ENCODE data around the gene PHF3. TPM values are rescaled to one million over a fixed set of nuclear protein-coding genes. Genes with fewer than 3 reads are reported as not detected.

The PHF3 gene
- total RNA-seq, 1 experiment from 2014 or later, result 66.6 TPM

DNA sequence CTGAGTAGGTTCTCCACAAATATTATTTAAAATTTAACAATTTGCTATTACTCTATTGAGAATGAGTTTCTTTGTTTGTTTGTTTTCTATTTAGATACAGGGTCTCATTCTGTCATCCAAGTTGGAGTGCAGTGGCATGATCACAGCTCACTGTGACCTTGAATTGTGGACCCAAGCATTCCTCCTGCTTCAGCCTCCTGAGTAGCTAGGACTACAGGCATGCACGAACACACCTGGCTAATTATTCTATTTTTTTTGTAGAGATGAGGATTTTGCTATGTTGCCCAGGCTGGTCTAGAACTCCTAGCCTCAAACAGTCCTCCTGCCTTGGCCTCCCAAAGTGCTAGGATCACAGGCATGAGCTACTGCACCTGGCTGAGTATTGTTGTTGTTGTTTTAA is 122.2 kb downstream of the PHF3 start:
- H2BK120ac ChIP-seq (ENCODE audit: low read depth, low read length, poor library complexity, severe bottlenecking), result no peak overlapping the region
- H4K20me1 ChIP-seq (ENCODE audit: control insufficient read depth, insufficient read depth, insufficient read length), result no peaks in the 10 kb centered on the region
- no peak overlapping the region for H2AK5ac ChIP-seq (ENCODE audit: insufficient read length, low read length)
- H3K79me2 ChIP-seq (ENCODE audit: insufficient read depth, low read length), result no peaks in the 10 kb centered on the region
- H4K91ac ChIP-seq (ENCODE audit: insufficient read length, low read depth, low read length), result no peak overlapping the region
- Mint-ChIP-seq H3K36me3 (ENCODE audit: insufficient read depth in 1 of 3, low read depth in 3 of 3) (peaks cover 12 to 18% (median 16%) of the 10 kb centered on the region in 3 experiments), H3K4me3 (no peak overlapping the region), H3K9me3 (peaks cover 30% of the 10 kb centered on the region in 2 experiments), H3K27me3 (ENCODE audit: low read depth) (no peaks in the 10 kb centered on the region), H3K27ac (no peak overlapping the region), H3K4me1 (no peaks in the 10 kb centered on the region)
- no peak overlapping the region for H3T11ph ChIP-seq (ENCODE audit: low read length)
- no peaks in the 10 kb centered on the region for H3K9me3 ChIP-seq (ENCODE audit: control insufficient read depth, low read depth, low read length)
- WGBS (ENCODE audit: extremely low coverage, insufficient read length, low lambda C conversion rate), result no CpG with 5 or more reads among the region's 1 CpG
- no peak overlapping the region for H4K8ac ChIP-seq (replicated peaks; ENCODE audit: insufficient read length, low read depth, low read length)
- no peaks in the 10 kb centered on the region for H3K27me3 ChIP-seq (ENCODE audit: insufficient read depth, low read length)
- H3K4me1 ChIP-seq (ENCODE audit: insufficient read depth, low read length), result no peaks in the 10 kb centered on the region
- no peak overlapping the region for H2BK12ac ChIP-seq (ENCODE audit: insufficient read length, low read depth, low read length)
- H2BK5ac ChIP-seq (ENCODE audit: insufficient read length, low read length), result no peak overlapping the region
- DNase-seq, result no peak
- H3K18ac ChIP-seq (ENCODE audit: insufficient read length, low read depth, low read length), result no peak overlapping the region
- no peak overlapping the region for H3K56ac ChIP-seq (ENCODE audit: insufficient read length, low read depth, low read length)
- H3K14ac ChIP-seq (ENCODE audit: insufficient read depth, low read length), result no peak overlapping the region
- no peaks in the 10 kb centered on the region for H3K79me1 ChIP-seq (ENCODE audit: insufficient read depth, low read depth, low read length, poor library complexity, severe bottlenecking)
- no peak overlapping the region for H3K23ac ChIP-seq (ENCODE audit: insufficient read length, low read depth, low read length)
- TF ChIP-seq, protein P1, sequence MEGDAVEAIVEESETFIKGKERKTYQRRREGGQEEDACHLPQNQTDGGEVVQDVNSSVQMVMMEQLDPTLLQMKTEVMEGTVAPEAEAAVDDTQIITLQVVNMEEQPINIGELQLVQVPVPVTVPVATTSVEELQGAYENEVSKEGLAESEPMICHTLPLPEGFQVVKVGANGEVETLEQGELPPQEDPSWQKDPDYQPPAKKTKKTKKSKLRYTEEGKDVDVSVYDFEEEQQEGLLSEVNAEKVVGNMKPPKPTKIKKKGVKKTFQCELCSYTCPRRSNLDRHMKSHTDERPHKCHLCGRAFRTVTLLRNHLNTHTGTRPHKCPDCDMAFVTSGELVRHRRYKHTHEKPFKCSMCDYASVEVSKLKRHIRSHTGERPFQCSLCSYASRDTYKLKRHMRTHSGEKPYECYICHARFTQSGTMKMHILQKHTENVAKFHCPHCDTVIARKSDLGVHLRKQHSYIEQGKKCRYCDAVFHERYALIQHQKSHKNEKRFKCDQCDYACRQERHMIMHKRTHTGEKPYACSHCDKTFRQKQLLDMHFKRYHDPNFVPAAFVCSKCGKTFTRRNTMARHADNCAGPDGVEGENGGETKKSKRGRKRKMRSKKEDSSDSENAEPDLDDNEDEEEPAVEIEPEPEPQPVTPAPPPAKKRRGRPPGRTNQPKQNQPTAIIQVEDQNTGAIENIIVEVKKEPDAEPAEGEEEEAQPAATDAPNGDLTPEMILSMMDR (conservative IDR thresholded peaks at IDR 0.05), result no peak
- H2BK20ac ChIP-seq (ENCODE audit: low read depth, low read length, poor library complexity, severe bottlenecking), result no peak overlapping the region
- H3K27ac ChIP-seq (ENCODE audit: insufficient read length, low read depth, low read length), result no peak overlapping the region
- no peak overlapping the region for H2BK15ac ChIP-seq (ENCODE audit: low read depth, low read length)
- no peak overlapping the region for H3K4me2 ChIP-seq (ENCODE audit: insufficient read depth, insufficient read length, low read length)
- H3K4ac ChIP-seq (ENCODE audit: low read depth, low read length), result no peak overlapping the region
- H4K5ac ChIP-seq (ENCODE audit: insufficient read length, low read depth, low read length), result no peak overlapping the region
- H3K23me2 ChIP-seq (ENCODE audit: insufficient read length, low read depth, low read length, poor library complexity, severe bottlenecking), result no peaks in the 10 kb centered on the region
- H2AFZ ChIP-seq (ENCODE audit: low read length), result no peak overlapping the region
- no peak overlapping the region for H3K9ac ChIP-seq (ENCODE audit: extremely low read depth, insufficient read length, low read length)

Measured in H9 (cell line).